MM.1S (cell line): ENCODE measurements around the gene RSRC2.

Experiments used
- DNase-seq: peaks from one replicate; pipeline ENCODE4 v3.0.0-alpha.2; 2015
- H2AFZ ChIP-seq: fragments of 300-600 bp; sonication (generic); 2 replicates; pipeline ENCODE4 v1.6.0; 2016; ENCODE audit warnings: antibody characterized with exemption, low read length
- H3F3A ChIP-seq: fragments of 300-600 bp; sonication (generic); 2 replicates; pipeline ENCODE4 v1.6.1; 2016; ENCODE audit warnings: mild to moderate bottlenecking, antibody characterized with exemption, low read length, moderate library complexity, mixed read lengths; ENCODE audit not compliant: insufficient read depth
- H3K27ac ChIP-seq: fragments of 300-600 bp; sonication (generic); 2 replicates; pipeline ENCODE4 v1.5.1; 2016; ENCODE audit warnings: mild to moderate bottlenecking, low read length
- H3K27me3 ChIP-seq: fragments of 300-600 bp; sonication (generic); replicated peaks from 2 replicates; pipeline ENCODE4 v1.6.0; 2016; ENCODE audit warnings: low read length; ENCODE audit not compliant: insufficient read depth
- H3K36me3 ChIP-seq: fragments of 300-600 bp; sonication (generic); replicated peaks from 2 replicates; pipeline ENCODE4 v1.6.1; 2016; ENCODE audit warnings: mild to moderate bottlenecking, low read length, mixed read lengths; ENCODE audit not compliant: insufficient read depth
- H3K4me1 ChIP-seq: fragments of 300-600 bp; sonication (generic); 2 replicates; pipeline ENCODE4 v1.6.1; 2016; ENCODE audit warnings: low read length, mixed read lengths
- H3K4me2 ChIP-seq: fragments of 300-600 bp; sonication (generic); 2 replicates; pipeline ENCODE4 v1.6.0; 2016; ENCODE audit warnings: low read depth, low read length
- H3K4me3 ChIP-seq: fragments of 300-600 bp; sonication (generic); 2 replicates; pipeline ENCODE4 v1.5.1; 2016; ENCODE audit warnings: low read length, mixed read lengths
- H3K79me2 ChIP-seq: fragments of 300-600 bp; sonication (generic); 2 replicates; pipeline ENCODE4 v1.6.1; 2016; ENCODE audit warnings: mixed run types, low read length, mixed read lengths
- H3K9ac ChIP-seq: fragments of 300-600 bp; sonication (generic); 2 replicates; pipeline ENCODE4 v1.6.1; 2016; ENCODE audit warnings: low read length, mixed read lengths
- H3K9me2 ChIP-seq: fragments of 300-600 bp; sonication (generic); replicated peaks from 2 replicates; pipeline ENCODE4 v1.6.1; 2016; ENCODE audit warnings: mild to moderate bottlenecking, low read length, mixed read lengths; ENCODE audit not compliant: insufficient read depth
- H3K9me3 ChIP-seq: fragments of 300-600 bp; sonication (generic); replicated peaks from 2 replicates; pipeline ENCODE4 v1.6.1; 2016; ENCODE audit warnings: mild to moderate bottlenecking, low read length, mixed read lengths; ENCODE audit not compliant: insufficient read depth
- H4K20me1 ChIP-seq: fragments of 300-600 bp; sonication (generic); 2 replicates; pipeline ENCODE4 v1.6.1; 2016; ENCODE audit warnings: mild to moderate bottlenecking, low read length, moderate library complexity, mixed read lengths; ENCODE audit not compliant: insufficient read depth
- CTCF ChIP-seq: fragments of 300-600 bp; sonication (generic); IDR thresholded peaks from 2 replicates; pipeline ENCODE4 v1.5.1; 2016; ENCODE audit warnings: antibody characterized with exemption, low read length, mixed read lengths
- EZH2 ChIP-seq: fragments of 300-600 bp; sonication (generic); optimal IDR thresholded peaks from 2 replicates; pipeline ENCODE3; 2017; ENCODE audit warnings: low read depth, mild to moderate bottlenecking, antibody characterized with exemption, low read length, mixed read lengths
- EZH2phosphoT487 ChIP-seq: fragments of 300-600 bp; sonication (generic); IDR thresholded peaks from 2 replicates; pipeline ENCODE4 v1.6.1; 2018; ENCODE audit warnings: antibody characterized with exemption, low read length

Gene RSRC2

GRCh38 chr12:122505419-122506051 is 21.2 kb downstream of the RSRC2 start:
- Histone ChIP-seq H3K4me3 (no peak overlapping the region), H3K27ac (no peak overlapping the region), H3K4me1 (no peaks in the 10 kb centered on the region), H3K36me3 (peaks cover 3% of the 10 kb centered on the region; the same call in 1 of the 2 replicates), H3K9me2 (no peaks in the 10 kb centered on the region), H3K4me2 (no peak overlapping the region), H3K79me2 (peaks cover 17% of the 10 kb centered on the region), H2AFZ (no peak overlapping the region), H4K20me1 (no peaks in the 10 kb centered on the region), H3F3A (peaks cover 12% of the 10 kb centered on the region; the same call in 1 of the 2 replicates), H3K9ac (no peak overlapping the region), H3K27me3 (no peaks in the 10 kb centered on the region), H3K9me3 (no peaks in the 10 kb centered on the region)
- no peak for DNase-seq
- no peak for TF ChIP-seq EZH2
- TF ChIP-seq EZH2phosphoT487: no peak
- TF ChIP-seq CTCF: no peak

- Histone ChIP-seq H3F3A (peaks cover 15% of the 10 kb centered on the region; the same call in 1 of the 2 replicates), H3K4me1 (no peaks in the 10 kb centered on the region), H3K36me3 (peaks cover 3% of the 10 kb centered on the region; the same call in 1 of the 2 replicates), H4K20me1 (no peaks in the 10 kb centered on the region), H3K9ac (no peak overlapping the region), H2AFZ (no peak overlapping the region), H3K9me3 (no peaks in the 10 kb centered on the region), H3K27me3 (no peaks in the 10 kb centered on the region), H3K79me2 (peaks cover 20% of the 10 kb centered on the region), H3K4me2 (no peak overlapping the region), H3K9me2 (no peaks in the 10 kb centered on the region), H3K4me3 (no peak overlapping the region), H3K27ac (no peak overlapping the region)
- TF ChIP-seq EZH2 (no peak), EZH2phosphoT487 (no peak), CTCF (no peak)
- no peak for DNase-seq
Measured at GRCh38 chr12:122503783-122504590, 22.7 kb downstream of the RSRC2 start.

- H3K4me2 ChIP-seq: no peak overlapping the region
- DNase-seq: no peak
- peaks cover 25% of the 10 kb centered on the region for H3K79me2 ChIP-seq
- H3K27ac ChIP-seq: no peak overlapping the region
- no peak overlapping the region for H3K9ac ChIP-seq
- TF ChIP-seq EZH2phosphoT487: no peak
- TF ChIP-seq CTCF: no peak
- TF ChIP-seq EZH2: no peak
- H3F3A ChIP-seq: peaks cover 15% of the 10 kb centered on the region; the same call in 1 of the 2 replicates
- no peak overlapping the region for H3K4me3 ChIP-seq
- H3K4me1 ChIP-seq: no peaks in the 10 kb centered on the region
- H2AFZ ChIP-seq: no peak overlapping the region
- no peaks in the 10 kb centered on the region for H3K9me3 ChIP-seq
- H4K20me1 ChIP-seq: no peaks in the 10 kb centered on the region
- peaks cover 3% of the 10 kb centered on the region; the same call in 1 of the 2 replicates for H3K36me3 ChIP-seq
- H3K9me2 ChIP-seq: no peaks in the 10 kb centered on the region
- no peaks in the 10 kb centered on the region for H3K27me3 ChIP-seq
Measured at GRCh38 chr12:122503147-122503751, 23.5 kb downstream of the RSRC2 start.
